IMR-90 (cell line): Measurements from ENCODE around the gene CDH12. TPM values are rescaled to one million over a fixed set of nuclear protein-coding genes. Genes with fewer than 3 reads are reported as not detected.

Experiments used
- ATAC-seq: fragments of 200-7000 bp; cut with Tn5 transposase; 2 replicates; pipeline ENCODE4 v1.9.1; 2020; ENCODE audit warnings: low read depth, mild to moderate bottlenecking, moderate library complexity
- BruUV-seq: library from RNA; stranded (reverse); fragments of 400-500 nt; replicated peaks from 2 replicates; lab custom pipeline; 2021; lab: Mats Ljungman, UMichigan
- CTCF ChIA-PET: fragments of 300-600 bp; formaldehyde crosslinking; extraction: SDS; loops from one replicate; lab custom pipeline; 2021; ENCODE audit warnings: antibody characterized with exemption; lab: Yijun Ruan, JAX
- POLR2A ChIA-PET: fragments of 300-600 bp; sonication (Branson Sonifier 250); formaldehyde crosslinking; loops from one replicate; lab custom pipeline; 2022; ENCODE audit warnings: antibody characterized with exemption; ENCODE audit not compliant: unreplicated experiment; lab: Charles Lee
- DNase-seq: peaks from one replicate; pipeline ENCODE4 v3.0.0; 2013
- H2AFZ ChIP-seq: replicated peaks from 2 replicates; pipeline ENCODE3; 2013; ENCODE audit warnings: low read length, mild to moderate bottlenecking; ENCODE audit not compliant: poor library complexity
- H2AK5ac ChIP-seq: 2 replicates; pipeline ENCODE4 v1.6.1; 2013; ENCODE audit warnings: low read depth, low read length, inconsistent platforms
- H2AK9ac ChIP-seq: replicated peaks from 2 replicates; pipeline ENCODE3; 2013; ENCODE audit warnings: mild to moderate bottlenecking, low read depth, low read length, moderate library complexity; ENCODE audit not compliant: poor library complexity
- H2BK120ac ChIP-seq: 2 replicates; pipeline ENCODE4 v1.6.1; 2013; ENCODE audit warnings: low read depth, low read length, inconsistent platforms
- H2BK15ac ChIP-seq: 3 replicates; pipeline ENCODE4 v1.6.1; 2013; ENCODE audit warnings: low read depth, low read length, inconsistent platforms
- H2BK20ac ChIP-seq: 2 replicates; pipeline ENCODE4 v1.6.1; 2013; ENCODE audit warnings: low read depth, mild to moderate bottlenecking, inconsistent platforms, low read length, moderate library complexity
- H2BK5ac ChIP-seq: 2 replicates; pipeline ENCODE4 v1.6.1; 2013; ENCODE audit warnings: mild to moderate bottlenecking, low read depth, low read length, inconsistent platforms; ENCODE audit not compliant: poor library complexity, severe bottlenecking
- H3K14ac ChIP-seq: replicated peaks from 2 replicates; pipeline ENCODE4 v1.6.1; 2013; ENCODE audit warnings: low read depth, low read length, inconsistent platforms
- H3K18ac ChIP-seq: 2 replicates; pipeline ENCODE4 v1.6.1; 2013; ENCODE audit warnings: low read depth, low read length, control low read depth
- H3K23ac ChIP-seq: 2 replicates; pipeline ENCODE4 v1.6.1; 2013; ENCODE audit warnings: low read depth, low read length, inconsistent platforms
- H3K27ac ChIP-seq: 2 replicates; pipeline ENCODE4 v1.5.1; 2013; ENCODE audit warnings: mild to moderate bottlenecking, control low read depth, low read length; ENCODE audit not compliant: insufficient read depth
- H3K27me3 ChIP-seq: 2 replicates; pipeline ENCODE4 v1.6.1; 2013; ENCODE audit warnings: low read length; ENCODE audit not compliant: control insufficient read depth, insufficient read depth
- H3K36me3 ChIP-seq: 2 replicates; pipeline ENCODE4 v1.6.1; 2013; ENCODE audit warnings: low read length, mixed read lengths; ENCODE audit not compliant: control insufficient read depth, insufficient read depth
- H3K4ac ChIP-seq: 2 replicates; pipeline ENCODE4 v1.6.1; 2013; ENCODE audit warnings: low read depth, low read length, inconsistent platforms
- H3K4me1 ChIP-seq: 2 replicates; pipeline ENCODE4 v1.6.1; 2013; ENCODE audit warnings: low read length, mixed read lengths; ENCODE audit not compliant: control insufficient read depth, insufficient read depth
- H3K4me2 ChIP-seq: 2 replicates; pipeline ENCODE4 v1.6.1; 2013; ENCODE audit warnings: low read depth, mild to moderate bottlenecking, control low read depth, low read length, moderate library complexity
- H3K4me3 ChIP-seq: 2 replicates; pipeline ENCODE4 v1.5.1; 2013; ENCODE audit warnings: low read depth, mild to moderate bottlenecking, control low read depth, low read length, moderate library complexity; ENCODE audit not compliant: insufficient read depth
- H3K56ac ChIP-seq: 2 replicates; pipeline ENCODE4 v1.6.1; 2013; ENCODE audit warnings: low read length, inconsistent platforms; ENCODE audit not compliant: insufficient read depth; ENCODE audit errors: extremely low read depth
- H3K79me1 ChIP-seq, 2 experiments: 2 replicates each; pipeline ENCODE4 v1.6.1; 2013; ENCODE audit warnings: low read length in 2 of 2, inconsistent platforms in 1 of 2, low read depth in 1 of 2
- H3K9ac ChIP-seq: 2 replicates; pipeline ENCODE4 v1.6.1; 2013; ENCODE audit warnings: low read depth, low read length, control low read depth
- H3K9me1 ChIP-seq: 2 replicates; pipeline ENCODE4 v1.6.1; 2013; ENCODE audit warnings: low read length, inconsistent platforms; ENCODE audit not compliant: insufficient read depth
- H3K9me3 ChIP-seq: 2 replicates; pipeline ENCODE4 v1.6.1; 2013; ENCODE audit warnings: low read length; ENCODE audit not compliant: control insufficient read depth, insufficient read depth
- H4K20me1 ChIP-seq: 2 replicates; pipeline ENCODE4 v1.6.1; 2013; ENCODE audit warnings: low read length, inconsistent platforms; ENCODE audit not compliant: insufficient read depth
- H4K5ac ChIP-seq: 2 replicates; pipeline ENCODE4 v1.6.1; 2013; ENCODE audit warnings: mild to moderate bottlenecking, low read depth, low read length, control low read depth
- H4K8ac ChIP-seq, 2 experiments: 2 replicates each; pipeline ENCODE4 v1.6.1; 2013; ENCODE audit warnings: low read depth in 2 of 2, low read length in 2 of 2, control low read depth in 1 of 2, inconsistent platforms in 1 of 2
- H4K91ac ChIP-seq: 2 replicates; pipeline ENCODE4 v1.6.1; 2013; ENCODE audit warnings: low read depth, low read length, inconsistent platforms; ENCODE audit not compliant: insufficient read depth
- BHLHE40 ChIP-seq: fragments of 150-350 bp; IDR thresholded peaks from 2 replicates; pipeline ENCODE4 v1.6.1; 2016; ENCODE audit warnings: mild to moderate bottlenecking, low read depth, low read length
- CEBPB ChIP-seq: IDR thresholded peaks from 2 replicates; pipeline ENCODE4 v1.6.1; 2012; ENCODE audit warnings: low read depth, low read length, improper control_type of control experiment
- CHD1 ChIP-seq: IDR thresholded peaks from 2 replicates; pipeline ENCODE4 v1.6.1; 2012; ENCODE audit warnings: low read depth, low read length, improper control_type of control experiment
- FOS ChIP-seq: fragments of 150-350 bp; IDR thresholded peaks from 2 replicates; pipeline ENCODE4 v1.6.1; 2016; ENCODE audit warnings: low read depth, low read length
- MAFK ChIP-seq: IDR thresholded peaks from 2 replicates; pipeline ENCODE4 v1.6.1; 2012; ENCODE audit warnings: low read depth, low read length, improper control_type of control experiment
- MAZ ChIP-seq: IDR thresholded peaks from 2 replicates; pipeline ENCODE4 v1.6.1; 2012; ENCODE audit warnings: low read depth, mild to moderate bottlenecking, low read length, improper control_type of control experiment, moderate library complexity, borderline replicate concordance
- MXI1 ChIP-seq: IDR thresholded peaks from 2 replicates; pipeline ENCODE4 v1.6.1; 2012; ENCODE audit warnings: low read depth, mild to moderate bottlenecking, low read length, moderate library complexity, borderline replicate concordance
- NFE2L2 ChIP-seq: fragments of 150-350 bp; IDR thresholded peaks from 2 replicates; pipeline ENCODE4 v1.6.1; 2016; ENCODE audit warnings: low read depth, mild to moderate bottlenecking, low read length
- POLR2A ChIP-seq: IDR thresholded peaks from 2 replicates; pipeline ENCODE4 v1.6.1; 2012; ENCODE audit warnings: mild to moderate bottlenecking, low read depth, low read length
- RAD21 ChIP-seq: IDR thresholded peaks from 2 replicates; pipeline ENCODE4 v1.6.1; 2012; ENCODE audit warnings: low read length, improper control_type of control experiment
- RCOR1 ChIP-seq: IDR thresholded peaks from 2 replicates; pipeline ENCODE4 v1.6.1; 2012; ENCODE audit warnings: mild to moderate bottlenecking, low read length, improper control_type of control experiment; ENCODE audit not compliant: insufficient replicate concordance
- RFX5 ChIP-seq: IDR thresholded peaks from 2 replicates; pipeline ENCODE4 v1.8.0; 2012; ENCODE audit warnings: low read depth, mild to moderate bottlenecking, low read length, moderate library complexity
- SMC3 ChIP-seq: fragments of 150-350 bp; IDR thresholded peaks from 2 replicates; pipeline ENCODE4 v1.6.1; 2016; ENCODE audit warnings: low read depth, mild to moderate bottlenecking, antibody characterized with exemption, low read length, moderate library complexity
- WGBS, 2 experiments: methylation state at CpG; one replicate each; pipeline versions ENCODE4 v1.1.5 to v1.1.7; 2013; ENCODE audit warnings: missing lambda C conversion rate in 2 of 2; ENCODE audit not compliant: insufficient read length in 1 of 2; ENCODE audit errors: extremely low coverage in 2 of 2; 5-methylcytosine and 5-hydroxymethylcytosine counted together
- dilution Hi-C: fragments of 300-500 bp; cut with HindIII; formaldehyde crosslinking; loops from one replicate; pipeline ENCODE4 v1.14.3; 2018; ENCODE audit warnings: low sequenced_read_pairs; ENCODE audit not compliant: unreplicated experiment
- in situ Hi-C: fragments of 300-500 bp; cut with MboI; formaldehyde crosslinking; loops from 3 replicates; pipeline ENCODE4 v1.14.3; 2019; ENCODE audit warnings: low sequenced_read_pairs, inconsistent platforms, mixed read lengths
- intact Hi-C: fragments of 100-400 bp; cut with micrococcal nuclease; formaldehyde crosslinking; loops from 2 replicates; pipeline ENCODE4 v1.10.0; 2022
- polyA plus RNA-seq, 3 experiments: library from polyadenylated mRNA; depleted of rRNA; stranded (reverse); fragments of >200 nt; gene quantifications; 2 replicates each; pipeline ENCODE4 v1.2.3, GENCODE V29; 2012; ENCODE audit warnings: low replicate concordance in 1 of 3
- total RNA-seq: library from RNA; depleted of rRNA; stranded (reverse); fragments of >200 nt; gene quantifications from 2 replicates; pipeline ENCODE4 v1.2.3, GENCODE V29; 2012
- TF ChIP-seq, protein P1 (sequence below): fragments of 150-350 bp; IDR thresholded peaks from 2 replicates; pipeline ENCODE4 v1.6.1; 2016; ENCODE audit warnings: low read depth, mild to moderate bottlenecking, low read length, moderate library complexity, borderline replicate concordance
- TF ChIP-seq, protein P2 (sequence below): conservative IDR thresholded peaks from 2 replicates; pipeline ENCODE4 v1.5.1; 2012; ENCODE audit warnings: mild to moderate bottlenecking, low read depth, low read length, improper control_type of control experiment
- TF ChIP-seq, protein P3 (sequence below): fragments of 150-350 bp; IDR thresholded peaks from 2 replicates; pipeline ENCODE4 v1.6.1; 2017; ENCODE audit warnings: mild to moderate bottlenecking, antibody characterized with exemption, low read length, low read depth

The CDH12 gene
- total and polyA plus RNA-seq, 2 of the 4 experiments (the other 2 are of a cell fraction), result not detected

DNA sequence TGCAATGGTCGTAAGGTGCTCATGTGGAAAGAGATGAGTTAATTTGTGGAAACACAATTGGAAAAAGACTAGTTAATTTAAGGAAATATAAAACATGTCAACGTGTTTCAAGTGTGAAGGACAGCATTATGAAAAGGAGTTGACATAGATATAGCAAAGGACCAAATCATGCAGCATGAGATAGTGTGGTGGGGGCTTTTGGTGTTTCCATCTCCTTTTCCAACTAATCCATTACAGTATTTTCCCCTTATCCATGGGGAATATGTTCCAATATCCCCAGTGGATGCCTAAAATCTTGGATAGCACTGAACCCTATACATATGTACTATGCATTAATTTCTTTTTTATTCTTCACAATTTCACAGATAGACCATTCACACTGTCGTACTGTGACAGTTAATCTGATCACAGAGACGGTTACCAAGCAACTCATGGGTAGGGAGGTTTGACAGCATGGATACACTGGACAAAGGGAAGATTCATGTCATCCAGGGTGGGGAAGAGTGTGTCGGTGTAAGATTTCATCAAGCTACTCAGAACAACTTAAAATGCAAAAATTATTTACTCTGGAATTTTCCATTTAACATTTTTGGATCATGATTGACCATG is 238.6 kb downstream of the CDH12 start:
- no peak overlapping the region for H2BK15ac ChIP-seq
- H3K9me1 ChIP-seq, result no peaks in the 10 kb centered on the region
- no peaks in the 10 kb centered on the region for H3K36me3 ChIP-seq
- no peak overlapping the region for H3K4me2 ChIP-seq
- no peak overlapping the region for H4K5ac ChIP-seq
- CTCF ChIA-PET, result no interaction called here
- H2BK5ac ChIP-seq, result no peak overlapping the region
- in situ Hi-C loops, result no loop called here
- H3K27ac ChIP-seq, result no peak overlapping the region
- H3K18ac ChIP-seq, result no peak overlapping the region
- no peaks in the 10 kb centered on the region for H3K4me1 ChIP-seq
- no TSS peak for BruUV-seq
- ATAC-seq, result no peak
- no peak overlapping the region for H2AFZ ChIP-seq
- no peak overlapping the region for H2AK9ac ChIP-seq
- H3K4me3 ChIP-seq, result no peak overlapping the region
- POLR2A ChIA-PET, result no interaction called here
- H4K91ac ChIP-seq, result no peak overlapping the region
- no peak overlapping the region for H3K23ac ChIP-seq
- H4K20me1 ChIP-seq, result no peaks in the 10 kb centered on the region
- H3K4ac ChIP-seq, result no peak overlapping the region
- H2BK120ac ChIP-seq, result no peak overlapping the region
- no peak overlapping the region for H2AK5ac ChIP-seq
- no peak overlapping the region for H3K56ac ChIP-seq
- TF ChIP-seq RAD21 (no peak), MXI1 (no peak), POLR2A (no peak), NFE2L2 (no peak), CEBPB (no peak), FOS (no peak), SMC3 (no peak), MAZ (no peak), CHD1 (no peak), BHLHE40 (no peak), RFX5 (no peak), RCOR1 (no peak), MAFK (no peak)
- TF ChIP-seq, protein P1, sequence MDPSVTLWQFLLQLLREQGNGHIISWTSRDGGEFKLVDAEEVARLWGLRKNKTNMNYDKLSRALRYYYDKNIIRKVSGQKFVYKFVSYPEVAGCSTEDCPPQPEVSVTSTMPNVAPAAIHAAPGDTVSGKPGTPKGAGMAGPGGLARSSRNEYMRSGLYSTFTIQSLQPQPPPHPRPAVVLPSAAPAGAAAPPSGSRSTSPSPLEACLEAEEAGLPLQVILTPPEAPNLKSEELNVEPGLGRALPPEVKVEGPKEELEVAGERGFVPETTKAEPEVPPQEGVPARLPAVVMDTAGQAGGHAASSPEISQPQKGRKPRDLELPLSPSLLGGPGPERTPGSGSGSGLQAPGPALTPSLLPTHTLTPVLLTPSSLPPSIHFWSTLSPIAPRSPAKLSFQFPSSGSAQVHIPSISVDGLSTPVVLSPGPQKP, result no peak
- TF ChIP-seq, protein P2, sequence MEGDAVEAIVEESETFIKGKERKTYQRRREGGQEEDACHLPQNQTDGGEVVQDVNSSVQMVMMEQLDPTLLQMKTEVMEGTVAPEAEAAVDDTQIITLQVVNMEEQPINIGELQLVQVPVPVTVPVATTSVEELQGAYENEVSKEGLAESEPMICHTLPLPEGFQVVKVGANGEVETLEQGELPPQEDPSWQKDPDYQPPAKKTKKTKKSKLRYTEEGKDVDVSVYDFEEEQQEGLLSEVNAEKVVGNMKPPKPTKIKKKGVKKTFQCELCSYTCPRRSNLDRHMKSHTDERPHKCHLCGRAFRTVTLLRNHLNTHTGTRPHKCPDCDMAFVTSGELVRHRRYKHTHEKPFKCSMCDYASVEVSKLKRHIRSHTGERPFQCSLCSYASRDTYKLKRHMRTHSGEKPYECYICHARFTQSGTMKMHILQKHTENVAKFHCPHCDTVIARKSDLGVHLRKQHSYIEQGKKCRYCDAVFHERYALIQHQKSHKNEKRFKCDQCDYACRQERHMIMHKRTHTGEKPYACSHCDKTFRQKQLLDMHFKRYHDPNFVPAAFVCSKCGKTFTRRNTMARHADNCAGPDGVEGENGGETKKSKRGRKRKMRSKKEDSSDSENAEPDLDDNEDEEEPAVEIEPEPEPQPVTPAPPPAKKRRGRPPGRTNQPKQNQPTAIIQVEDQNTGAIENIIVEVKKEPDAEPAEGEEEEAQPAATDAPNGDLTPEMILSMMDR, result no peak
- TF ChIP-seq, protein P3, sequence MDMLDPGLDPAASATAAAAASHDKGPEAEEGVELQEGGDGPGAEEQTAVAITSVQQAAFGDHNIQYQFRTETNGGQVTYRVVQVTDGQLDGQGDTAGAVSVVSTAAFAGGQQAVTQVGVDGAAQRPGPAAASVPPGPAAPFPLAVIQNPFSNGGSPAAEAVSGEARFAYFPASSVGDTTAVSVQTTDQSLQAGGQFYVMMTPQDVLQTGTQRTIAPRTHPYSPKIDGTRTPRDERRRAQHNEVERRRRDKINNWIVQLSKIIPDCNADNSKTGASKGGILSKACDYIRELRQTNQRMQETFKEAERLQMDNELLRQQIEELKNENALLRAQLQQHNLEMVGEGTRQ, result no peak
- no peak overlapping the region for H4K8ac ChIP-seq
- H3K9ac ChIP-seq, result no peak overlapping the region
- no peaks in the 10 kb centered on the region for H3K27me3 ChIP-seq
- DNase-seq, result no peak
- no peaks in the 10 kb centered on the region for H3K79me1 ChIP-seq
- dilution Hi-C loops, result no loop called here
- H3K9me3 ChIP-seq, result no peaks in the 10 kb centered on the region
- intact Hi-C loops, result no loop called here
- no peak overlapping the region for H3K14ac ChIP-seq
- no peak overlapping the region for H2BK20ac ChIP-seq
- 60% methylated on average over 1 of the region's 5 CpGs; no CpG with 5 or more reads in 1 of the 2 experiments for WGBS, 2 experiments
